IPS-NIHi7 (cell line): ENCODE data around the gene PTPN9.
"Not testable (repeated sequence)": the region's sequence is repeated elsewhere in the genome, so short reads cannot be mapped to it uniquely, and the experiment has no call there.

Experiments
- DNase-seq: peaks from one replicate; pipeline ENCODE4 v3.0.0; 2012; ENCODE audit warnings: mixed read lengths; ENCODE audit errors: extremely low spot score

PTPN9 gene

DNA sequence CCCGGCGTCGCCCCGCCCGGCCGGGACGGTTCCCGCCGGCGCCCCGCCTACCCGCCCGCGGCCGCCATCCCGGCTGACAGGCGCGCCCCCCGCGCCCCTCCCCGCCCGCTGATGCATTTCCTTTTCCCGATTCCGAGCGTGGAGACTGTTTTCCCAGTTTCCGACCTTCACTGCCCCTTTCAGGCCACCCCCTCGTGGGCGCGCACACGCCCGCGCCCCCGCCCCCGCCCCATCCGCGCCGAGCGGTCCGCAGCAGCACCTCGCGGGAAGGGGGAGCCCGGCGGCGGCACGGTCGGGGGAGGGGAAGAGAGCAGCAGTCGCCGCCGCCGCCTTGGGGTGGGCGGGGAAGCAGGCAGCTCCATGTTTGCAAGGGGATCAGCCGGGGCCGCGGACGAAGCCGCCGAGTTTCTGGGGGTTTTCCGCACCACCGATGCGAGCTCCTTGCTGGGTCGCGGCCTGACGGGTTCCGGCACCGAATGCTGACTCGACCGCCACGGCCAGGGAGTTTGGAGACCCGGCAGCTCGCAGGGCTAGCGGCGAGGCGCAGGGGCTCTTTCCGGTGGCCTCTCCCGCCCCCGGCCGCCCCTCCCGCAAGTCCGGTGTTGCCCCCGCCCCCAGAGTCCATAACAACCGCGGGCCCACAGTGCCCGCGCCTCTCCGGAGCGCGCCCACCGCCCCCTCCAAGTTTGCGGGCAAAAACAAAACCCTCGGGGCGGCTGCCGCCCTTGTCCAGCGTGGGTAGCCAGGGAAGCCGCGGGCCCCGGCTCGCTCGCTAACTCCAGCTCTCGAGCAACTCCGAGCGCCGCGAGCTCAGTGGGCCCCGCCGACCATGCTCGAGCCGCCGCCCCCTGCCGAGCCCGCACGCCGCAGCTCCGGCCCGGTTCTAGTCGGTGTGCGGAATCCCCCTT, 124.4 kb downstream of the PTPN9 start:
- peak; percentile 43 for DNase-seq

DNA sequence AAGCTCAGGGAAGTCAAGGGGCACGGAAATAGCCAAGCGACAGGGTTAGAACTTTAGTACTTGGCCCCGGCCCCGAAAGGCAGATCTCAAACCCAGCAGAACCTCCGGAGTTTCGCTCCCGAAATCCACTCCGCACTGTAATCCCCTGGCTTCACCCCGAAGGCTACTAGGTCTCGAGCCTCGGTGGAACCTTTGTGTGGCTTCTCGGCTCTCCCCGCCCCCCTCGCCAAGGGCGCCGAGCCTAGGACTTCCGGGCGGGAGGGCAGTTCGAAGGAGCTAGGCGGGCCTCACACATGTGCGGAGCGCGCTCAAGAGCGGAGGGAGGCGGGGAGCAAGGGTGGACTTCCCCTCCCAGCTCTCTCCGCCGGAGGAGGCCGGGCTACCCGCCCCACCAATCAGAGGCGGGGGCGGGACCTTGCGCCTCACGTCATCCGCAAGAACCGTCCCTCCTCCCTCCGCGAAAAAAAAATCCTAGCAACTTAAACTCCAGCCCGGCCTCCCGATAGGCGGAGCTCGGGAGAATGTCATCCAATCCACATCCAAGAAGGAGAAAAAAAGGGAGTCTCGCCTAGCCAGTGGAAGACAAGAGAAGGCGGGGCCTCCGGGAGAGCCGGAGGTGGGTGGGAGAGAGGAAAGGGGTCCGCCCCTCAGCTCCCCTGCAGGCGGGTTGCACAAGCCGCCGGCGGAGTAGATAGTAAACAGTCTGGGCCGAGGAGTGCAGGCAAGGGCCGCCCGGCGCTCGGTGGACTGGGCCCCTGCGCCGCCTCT, 125.2 kb downstream of the PTPN9 start:
- peak; percentile 88 for DNase-seq

DNA sequence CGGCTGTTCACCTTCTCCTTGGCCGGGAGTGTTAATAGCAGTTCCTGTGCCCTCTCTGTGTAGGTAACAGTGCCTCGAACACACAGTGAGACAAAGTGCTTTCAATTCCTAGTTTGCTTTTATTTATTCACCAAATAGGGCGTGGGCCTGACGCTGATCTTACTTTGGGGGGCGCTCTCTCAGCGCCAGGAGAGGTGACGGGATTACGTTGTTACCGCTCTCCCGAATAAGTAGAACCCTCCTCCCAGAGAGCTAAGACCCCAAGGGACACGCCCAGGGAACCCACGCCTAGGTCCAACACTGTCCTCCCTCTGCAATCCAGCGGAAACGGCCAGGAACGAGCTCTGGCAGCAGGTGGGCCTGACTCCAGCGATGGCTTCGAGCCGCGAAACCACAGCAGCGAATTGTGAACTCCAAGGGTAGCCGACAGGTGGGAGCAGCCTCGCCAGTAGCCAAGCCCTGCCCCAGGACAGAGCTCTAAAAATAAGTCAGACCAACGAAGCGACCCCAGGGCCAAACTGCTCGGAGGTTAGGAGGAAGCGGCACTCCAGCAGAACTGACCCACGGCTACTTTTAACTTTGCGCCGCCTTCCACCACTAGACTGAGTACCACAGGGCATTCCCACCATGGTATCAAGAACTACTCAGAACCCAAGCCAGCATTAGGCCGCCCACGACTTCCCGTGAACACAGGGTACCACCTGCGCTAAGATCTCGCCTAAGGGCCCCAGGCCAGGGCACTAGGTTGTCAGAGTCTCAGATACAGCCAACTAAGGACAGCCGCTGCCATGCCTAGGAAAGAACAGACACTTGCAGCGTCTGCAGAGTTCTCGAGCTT, 126.0 kb downstream of the PTPN9 start:
- no peak for DNase-seq

GRCh38 chr15:75452364-75452864, 126.7 kb downstream of the PTPN9 start:
- no peak for DNase-seq

DNA sequence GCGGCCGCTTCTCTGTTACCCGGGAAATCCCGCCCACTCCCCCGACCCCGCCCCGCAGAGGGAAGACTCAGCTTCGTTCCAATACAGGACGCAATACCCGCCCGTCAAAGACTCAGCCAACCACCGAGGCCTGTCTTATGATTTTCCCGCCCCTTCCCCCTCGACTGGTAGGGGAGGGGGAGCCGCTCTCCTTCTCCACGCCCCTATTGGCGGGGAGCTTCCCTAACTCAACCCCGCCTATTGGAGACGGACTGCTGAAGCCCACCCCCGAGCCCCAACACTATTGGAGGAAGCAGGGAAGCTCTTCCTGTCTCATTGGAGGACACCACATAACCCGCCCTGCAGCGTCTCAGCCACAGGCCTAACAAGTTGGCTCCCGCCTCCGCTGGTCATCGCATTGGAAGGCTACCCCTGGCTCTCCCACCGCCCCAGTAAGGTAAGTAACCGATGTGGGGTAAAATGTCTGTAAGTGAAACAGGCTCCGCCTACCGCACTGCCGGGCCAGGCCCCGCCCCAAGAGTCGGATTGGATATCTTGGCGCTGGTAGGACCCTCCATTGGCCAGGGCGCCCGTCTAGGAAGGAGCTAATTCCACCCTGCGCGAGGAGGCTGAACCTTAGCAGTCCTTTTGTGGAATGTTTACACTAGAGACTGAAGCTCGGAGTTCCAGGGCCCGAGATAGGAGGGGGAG, 127.3 kb downstream of the PTPN9 start, which contains the start of gene SIN3A:
TSS of gene SIN3A (minus strand) at position 17 of the 690 bp plus-strand sequence. CDS start 21,315 bp downstream, outside the sequence.
- DNase-seq: peak; percentile 75

- no peak for DNase-seq
Measured at GRCh38 chr15:75451202-75451673, 127.9 kb downstream of the PTPN9 start.

DNA sequence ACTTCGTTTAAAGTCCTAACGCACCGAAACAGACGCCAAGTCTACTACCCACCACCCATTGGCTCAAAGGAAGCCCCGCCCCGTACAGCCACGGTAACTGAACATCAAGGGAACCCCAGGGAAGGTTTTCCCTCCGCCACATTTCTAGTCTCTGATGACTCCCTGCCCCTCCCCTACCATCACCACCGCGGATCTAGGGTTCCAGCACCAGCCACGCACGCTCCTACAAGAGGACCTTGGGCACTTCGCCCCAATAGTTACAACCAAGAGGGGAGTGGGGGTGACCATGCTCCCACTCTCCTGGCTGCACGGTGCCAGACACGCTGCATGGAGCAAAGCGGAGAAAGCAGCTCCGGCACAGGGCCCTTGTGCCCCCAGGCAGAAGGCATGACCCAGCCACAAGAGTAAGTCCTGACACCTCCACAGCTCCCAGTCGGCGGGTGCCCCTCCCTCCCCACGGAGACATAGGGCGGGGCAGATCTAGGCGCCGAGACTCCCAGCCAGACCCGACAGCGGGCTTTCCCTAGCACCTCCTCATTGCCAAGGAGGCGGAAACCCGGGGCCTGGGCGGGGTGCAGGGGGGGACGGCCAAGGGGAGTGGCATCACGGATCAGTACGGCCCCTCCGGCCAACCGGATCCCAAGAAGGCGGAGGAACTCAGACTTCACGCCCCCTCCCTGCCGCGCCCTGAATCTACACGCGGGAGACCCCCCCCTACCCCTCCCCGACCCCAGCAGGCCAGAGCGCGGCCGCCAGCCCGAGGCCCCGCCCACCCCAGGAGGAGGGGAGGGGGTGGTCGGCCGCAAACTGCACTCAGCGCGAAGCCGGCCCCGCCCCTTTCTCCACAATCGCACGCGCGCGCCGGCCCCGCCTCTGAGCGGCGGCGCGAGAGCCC, 128.6 kb downstream of the PTPN9 start:
- peak; percentile 89 for DNase-seq

DNA sequence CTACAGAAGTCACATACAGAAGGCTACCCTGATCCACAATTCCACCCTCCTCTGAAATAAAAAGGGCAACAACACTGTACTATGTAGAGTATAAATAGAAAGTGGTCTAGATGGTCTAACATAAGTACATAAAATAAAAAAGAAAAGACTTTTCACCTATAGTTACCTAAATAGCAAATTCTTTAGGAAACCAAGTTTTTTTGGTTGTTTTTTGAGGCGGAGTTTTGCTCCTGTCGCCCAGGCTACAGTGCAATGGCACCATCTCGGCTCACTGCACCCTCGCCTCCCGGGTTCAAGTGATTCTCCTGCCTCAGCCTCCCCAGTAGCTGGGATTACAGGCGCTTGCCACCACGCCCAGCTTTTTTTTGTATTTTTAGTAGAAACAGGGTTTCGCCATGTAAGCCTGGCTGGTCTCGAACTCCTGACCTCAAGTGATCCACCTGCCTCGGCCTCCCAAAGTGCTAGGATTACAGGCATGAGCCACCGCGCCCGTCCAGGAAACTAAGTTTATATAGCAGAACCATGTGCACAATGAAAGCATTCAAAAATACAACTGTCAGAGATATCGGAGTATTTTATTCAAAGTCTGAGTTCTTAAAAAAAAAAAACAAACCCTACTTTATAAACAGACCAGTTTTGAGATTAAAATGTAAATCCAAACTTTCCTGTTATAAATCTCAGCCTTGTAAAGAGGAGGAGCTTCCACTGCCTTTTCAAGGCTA, 129.4 kb downstream of the PTPN9 start:
- DNase-seq: no peak

DNA sequence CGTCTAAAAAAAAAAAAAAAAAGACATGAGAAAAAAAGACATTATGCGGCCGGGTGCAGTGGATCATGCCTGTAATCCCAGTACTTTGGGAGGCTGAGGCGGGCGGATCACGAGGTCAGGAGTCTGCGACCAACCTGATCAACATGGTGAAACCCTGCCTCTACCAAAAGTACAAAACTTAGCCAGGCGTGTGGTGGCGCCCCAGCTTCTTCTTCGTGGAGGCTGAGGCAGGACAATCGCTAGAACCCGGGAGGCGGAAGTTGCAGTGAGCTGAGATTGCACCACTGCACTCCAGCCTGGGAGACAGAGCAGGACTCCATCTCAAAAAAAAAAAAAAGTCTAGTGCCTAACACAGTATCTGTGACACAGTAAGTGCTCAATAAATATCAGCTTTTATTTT, 130.9 kb downstream of the PTPN9 start:
- DNase-seq: not testable (repeated sequence)

DNA sequence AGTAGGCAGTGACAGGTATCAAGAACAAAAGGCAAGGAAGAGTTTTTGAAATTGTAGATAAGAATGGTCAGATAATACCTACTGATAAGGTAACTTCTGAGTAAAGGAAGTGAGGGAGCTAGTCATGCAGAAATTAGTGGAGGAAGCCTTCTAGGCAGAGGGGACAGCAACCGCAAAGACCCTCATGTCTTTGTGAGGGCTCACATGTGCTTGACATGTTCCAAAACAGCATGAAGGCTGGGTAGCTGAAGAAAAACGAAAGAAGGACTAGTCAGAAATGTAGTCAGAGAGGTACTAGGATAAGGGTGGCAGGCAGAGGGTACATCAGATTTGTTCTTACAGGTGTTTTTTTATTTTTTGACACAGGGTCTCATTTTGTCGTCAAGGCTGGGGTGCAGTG, 133.0 kb downstream of the PTPN9 start:
- DNase-seq: no peak

GRCh38 chr15:75445324-75445723, 133.8 kb downstream of the PTPN9 start:
- DNase-seq: not testable (repeated sequence)

DNA sequence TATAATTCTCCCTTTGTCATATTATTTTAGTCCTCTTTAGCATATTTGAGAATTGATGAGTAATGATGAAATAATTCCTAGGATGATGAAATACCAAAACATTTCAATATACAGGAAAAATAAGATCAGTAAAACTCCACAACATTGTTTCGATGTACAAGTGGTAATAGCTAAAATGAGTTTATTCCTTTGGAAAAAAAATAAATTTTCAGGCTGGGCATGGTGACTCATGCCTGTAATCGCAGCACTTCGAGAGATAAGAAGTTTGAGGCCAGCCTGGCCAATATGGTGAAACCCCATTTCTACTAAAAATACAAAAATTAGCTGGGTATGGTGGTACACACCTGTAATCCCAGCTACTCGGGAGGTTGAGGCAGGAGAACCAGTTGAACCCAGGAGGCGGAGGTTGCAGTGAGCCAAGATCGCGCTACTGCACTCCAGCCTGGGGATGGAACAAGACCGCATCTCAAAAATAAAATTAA, 135.1 kb downstream of the PTPN9 start:
- not testable (repeated sequence) for DNase-seq

DNA sequence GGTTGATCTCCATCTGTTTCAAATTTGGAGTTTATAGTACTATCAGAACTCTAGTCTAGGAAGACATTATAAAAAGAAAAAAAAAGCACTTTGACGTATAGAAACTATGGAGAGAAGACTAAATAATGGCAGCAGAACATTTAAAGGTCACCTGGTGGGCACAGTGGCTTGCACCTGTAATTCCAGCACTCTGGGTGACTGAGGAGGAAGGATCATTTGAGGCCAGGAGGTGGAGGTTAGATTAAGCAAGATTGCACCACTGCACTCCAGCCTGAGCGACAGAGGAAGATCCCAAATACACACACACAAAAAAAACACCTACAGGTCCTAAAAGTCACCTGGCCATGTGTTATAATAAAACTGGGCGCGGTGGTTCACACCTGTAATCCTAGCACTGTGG, 141.4 kb downstream of the PTPN9 start:
- no peak for DNase-seq

DNA sequence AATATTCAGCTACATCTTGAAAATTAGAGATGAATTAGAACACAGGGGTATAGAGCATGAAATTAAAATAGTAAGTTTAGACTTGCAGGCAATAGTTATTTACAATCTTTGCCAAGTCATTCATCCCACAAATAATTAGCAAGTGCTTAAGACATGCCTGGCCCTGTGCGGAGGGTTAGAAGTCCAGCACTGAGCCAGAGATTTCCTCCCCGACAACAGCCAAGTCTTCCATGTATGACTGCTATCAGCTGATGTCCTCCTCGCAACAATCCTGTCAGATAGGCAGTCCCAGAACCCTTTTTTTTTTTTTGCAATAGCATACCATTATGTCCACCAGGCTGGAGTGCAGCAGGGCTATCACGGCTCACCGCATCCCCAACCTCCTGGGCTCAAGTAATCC, 142.2 kb downstream of the PTPN9 start:
- no peak for DNase-seq

- no peak for DNase-seq
Measured at GRCh38 chr15:75431682-75432081, 147.4 kb downstream of the PTPN9 start.

GRCh38 chr15:75431270-75431669, 147.8 kb downstream of the PTPN9 start:
- DNase-seq: no peak

GRCh38 chr15:75430259-75430658, 148.9 kb downstream of the PTPN9 start:
- DNase-seq: no peak

GRCh38 chr15:75428152-75428551, 151.0 kb downstream of the PTPN9 start:
- DNase-seq: no peak

DNA sequence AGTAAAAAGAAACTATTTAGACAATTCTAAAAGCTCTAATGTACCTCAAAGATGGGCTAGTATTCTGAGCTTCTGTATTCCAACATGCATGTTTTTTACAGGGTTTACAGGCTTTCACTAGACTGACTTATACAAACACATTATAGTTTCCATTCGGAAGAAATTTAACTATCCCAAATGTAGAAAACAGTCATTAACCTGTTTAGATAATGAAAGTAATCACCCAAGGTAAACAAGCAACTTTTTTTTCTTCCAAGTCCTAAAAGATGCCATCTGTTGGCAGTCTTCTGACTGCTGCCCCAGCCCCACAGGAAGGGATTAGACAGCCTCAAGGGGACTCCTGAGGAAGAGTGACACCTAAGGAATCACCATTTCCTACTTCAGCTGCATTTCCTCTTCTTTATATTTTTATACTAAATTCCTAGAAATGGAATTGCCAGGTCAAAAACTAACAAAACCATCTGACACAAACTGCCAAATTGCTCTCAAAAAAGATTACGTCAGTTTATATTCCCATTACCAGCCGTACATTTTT, 153.1 kb downstream of the PTPN9 start:
- DNase-seq: no peak
